ENCODE data around the gene GDPGP1.

GDPGP1 gene

DNA sequence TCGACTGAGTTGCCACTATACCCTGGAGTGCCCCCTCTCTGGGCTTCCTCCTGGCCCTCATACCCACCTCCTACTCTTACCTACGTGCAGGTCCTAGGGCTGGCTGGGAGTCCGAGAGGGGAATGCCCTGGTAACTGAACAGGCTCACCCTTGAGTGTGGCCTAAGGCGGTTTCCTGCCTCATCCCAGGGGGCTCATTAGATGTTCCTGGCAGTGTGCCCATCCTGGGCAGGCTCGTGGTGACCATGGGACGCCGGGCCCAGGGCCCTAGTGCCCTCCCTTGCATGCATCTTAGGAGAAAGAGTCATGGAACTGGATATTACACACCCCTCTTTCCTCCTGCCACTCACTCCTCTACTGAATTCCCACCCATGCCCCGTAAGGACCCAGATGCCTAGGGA lies 30.1 kb upstream of the GDPGP1 start:
- peak; percentile 67 for DNase-seq (ENCODE audit: low read depth, low spot score)

DNA sequence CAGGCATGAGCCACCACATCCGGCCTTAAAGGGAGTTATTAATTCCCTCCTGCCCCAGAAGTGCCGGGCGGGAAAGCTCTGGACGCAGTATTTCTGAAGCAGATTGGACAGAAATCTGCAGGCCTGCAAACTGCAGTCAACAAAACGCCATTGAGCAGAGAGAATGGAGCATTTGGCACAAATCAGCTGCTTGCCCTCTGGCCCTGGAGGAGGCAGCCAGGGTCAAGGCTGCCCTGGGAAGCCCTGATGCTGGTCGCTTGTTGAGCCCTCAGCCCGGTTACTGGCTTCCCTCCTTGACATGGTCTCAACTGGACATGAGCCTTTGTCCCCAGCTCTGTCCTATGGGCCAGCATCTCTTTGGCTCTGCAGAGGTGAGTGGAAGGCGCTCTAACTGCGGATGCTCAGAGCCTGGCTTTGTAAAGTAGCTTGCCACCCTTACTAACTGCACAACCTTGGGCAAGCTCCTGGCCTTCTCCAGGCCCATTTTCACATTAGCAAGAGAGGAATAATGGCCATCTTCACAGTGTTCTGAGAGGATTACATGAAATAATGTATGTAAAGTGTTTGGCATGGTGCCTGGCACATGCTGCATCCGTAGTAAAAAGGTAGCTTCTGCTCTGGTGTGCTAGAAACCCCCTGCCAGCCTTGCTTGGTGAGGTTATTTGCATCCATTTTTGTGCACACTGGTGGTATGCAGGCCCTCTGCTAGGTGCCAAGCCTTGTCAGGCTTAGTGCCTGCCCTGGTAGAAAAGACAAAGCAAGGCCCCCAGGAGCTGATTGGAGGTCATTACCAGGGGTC lies 28.8 kb upstream of the GDPGP1 start:
- DNase-seq (ENCODE audit: low read depth, low spot score), result no peak

DNA sequence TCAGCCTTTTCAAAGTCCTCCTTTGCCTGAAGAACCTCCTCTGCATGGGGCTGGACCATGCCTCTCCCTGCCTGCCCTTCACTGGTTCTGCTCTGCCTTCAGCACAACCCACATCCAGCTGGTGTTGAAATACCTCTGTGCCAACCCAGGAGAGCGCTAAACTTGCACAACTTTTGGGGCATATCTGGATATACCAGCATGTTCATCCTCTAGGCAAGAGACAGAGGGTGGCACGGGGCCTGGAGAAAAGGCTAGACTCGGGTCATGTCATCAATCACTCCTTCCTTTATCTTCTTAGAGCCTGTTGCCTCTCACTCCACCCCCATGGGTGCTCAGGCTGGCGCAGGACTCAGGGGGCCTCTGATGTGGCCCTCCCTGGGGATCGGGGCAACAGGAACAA lies 28.1 kb upstream of the GDPGP1 start:
- no peak for DNase-seq (ENCODE audit: low read depth, low spot score)

DNA sequence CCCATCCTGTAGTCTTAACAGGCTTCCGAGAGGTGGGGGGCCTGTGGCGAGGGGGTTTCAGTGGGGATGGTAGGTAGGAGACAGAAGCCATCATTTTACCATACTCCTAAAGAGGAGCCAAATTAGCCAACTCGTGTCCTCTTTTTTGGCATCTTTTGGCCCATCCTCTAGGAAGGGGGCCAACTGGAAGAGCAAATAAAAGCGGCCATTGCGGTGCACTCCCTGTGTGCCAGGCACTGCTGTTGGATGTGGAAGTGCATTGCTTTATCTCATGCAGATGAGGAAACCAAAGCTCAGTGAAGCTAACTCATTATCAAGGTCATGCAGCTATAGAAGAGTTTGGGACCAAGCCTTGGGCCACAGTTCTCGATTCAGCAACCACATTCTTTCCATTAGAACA lies 26.8 kb upstream of the GDPGP1 start:
- no peak for DNase-seq (ENCODE audit: low read depth, low spot score)

DNA sequence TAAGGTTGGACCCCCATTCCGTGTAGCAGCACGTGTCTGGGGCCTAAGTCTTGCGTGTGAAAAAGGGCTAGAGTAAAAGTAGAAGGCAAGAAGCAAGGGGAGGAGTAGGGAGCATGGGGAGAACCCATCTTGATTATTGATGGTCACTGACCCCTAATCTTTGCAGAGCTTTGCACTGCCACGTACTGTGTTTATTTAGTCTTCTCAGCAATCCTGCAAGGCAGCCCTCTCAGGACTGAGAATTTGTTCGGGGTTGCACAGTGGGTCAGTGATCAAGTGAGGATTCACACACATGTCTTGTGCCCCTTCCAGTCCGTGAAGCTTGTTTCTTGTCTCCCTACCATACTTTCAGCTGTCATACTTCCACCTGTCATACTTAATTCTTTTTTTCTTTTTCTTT lies 25.7 kb upstream of the GDPGP1 start:
- DNase-seq (ENCODE audit: low read depth, low spot score), result no peak

GRCh38 chr15:90209591-90209990 lies 24.4 kb upstream of the GDPGP1 start:
- DNase-seq (ENCODE audit: low read depth, low spot score), result no peak

DNA sequence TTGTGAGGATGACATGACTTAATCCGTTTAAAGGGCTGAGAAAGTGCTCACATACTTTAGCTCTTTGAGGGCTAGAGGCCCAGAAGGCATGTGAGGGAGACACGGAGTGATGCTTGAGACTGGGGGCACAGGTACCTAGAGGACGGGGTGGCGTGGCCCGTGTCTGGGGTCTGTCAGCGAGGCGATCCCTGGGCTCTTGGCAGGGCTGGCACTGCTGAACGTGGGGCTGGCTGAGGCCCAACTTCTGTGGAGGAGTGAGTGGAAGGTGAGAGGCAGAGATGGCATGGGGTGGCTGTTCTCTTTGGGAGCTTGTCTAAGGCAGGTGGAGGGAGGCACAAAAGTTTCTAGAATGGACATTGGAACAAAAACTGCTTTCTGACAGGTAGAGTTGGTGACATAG lies 23.4 kb upstream of the GDPGP1 start:
- no peak for DNase-seq (ENCODE audit: low read depth, low spot score)

- DNase-seq (ENCODE audit: low read depth, low spot score), result no peak
Observed at GRCh38 chr15:90211009-90211408, 23.0 kb upstream of the GDPGP1 start.

GRCh38 chr15:90211440-90212143 lies 22.4 kb upstream of the GDPGP1 start:
- peak; percentile 67 for DNase-seq (ENCODE audit: low read depth, low spot score)

DNA sequence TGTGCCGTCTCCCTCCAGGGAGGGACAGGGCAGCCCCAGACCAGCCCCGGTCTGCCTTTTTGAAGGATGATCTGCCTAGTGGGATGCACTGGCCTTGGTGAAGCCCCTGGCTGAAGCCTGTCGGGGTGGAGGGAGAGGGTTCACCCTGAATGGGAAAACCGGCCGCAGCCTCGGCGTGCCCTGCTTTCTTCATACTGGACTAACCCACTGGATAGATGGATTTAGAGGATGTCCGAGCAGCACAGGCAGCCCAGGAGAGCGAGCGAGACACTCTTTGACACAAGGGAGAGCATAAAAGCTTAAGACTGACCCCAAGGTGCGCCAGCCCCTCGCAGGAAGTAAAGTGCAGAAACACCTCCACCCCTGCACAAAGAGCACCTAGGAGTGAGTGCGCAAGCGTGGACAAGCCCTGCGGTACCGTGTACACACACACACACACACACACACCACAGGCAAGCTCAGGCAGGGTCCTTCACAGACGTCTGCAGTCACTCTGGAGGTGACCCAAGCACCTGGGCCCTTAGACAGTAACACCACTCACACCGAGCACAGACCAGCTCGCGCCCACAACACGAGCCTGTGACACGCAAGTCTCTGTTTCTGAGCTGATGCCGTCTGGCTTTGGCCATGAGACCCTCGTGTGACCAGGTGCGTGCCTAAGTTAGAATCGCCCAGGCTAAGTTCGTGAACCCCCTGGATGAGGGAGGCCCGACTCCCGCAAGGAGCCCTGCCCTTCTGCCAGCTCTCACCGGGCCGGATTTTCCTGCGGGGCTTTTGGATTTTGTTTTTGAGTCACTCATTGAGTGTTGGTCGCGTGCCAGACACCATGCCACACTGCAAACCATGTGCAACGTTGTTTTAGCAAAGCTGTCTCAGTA lies 21.5 kb upstream of the GDPGP1 start:
- DNase-seq (ENCODE audit: low read depth, low spot score), result no peak

- DNase-seq (ENCODE audit: low read depth, low spot score), result no peak
Observed at GRCh38 chr15:90213122-90213817, 20.7 kb upstream of the GDPGP1 start.

GRCh38 chr15:90213818-90214204 lies 20.2 kb upstream of the GDPGP1 start:
- DNase-seq (ENCODE audit: low read depth, low spot score), result no peak

- DNase-seq (ENCODE audit: low read depth, low spot score), result no peak
Observed at GRCh38 chr15:90214553-90215196, 19.3 kb upstream of the GDPGP1 start.

- DNase-seq (ENCODE audit: low read depth, low spot score), result no peak
Observed at GRCh38 chr15:90217671-90218394, 16.2 kb upstream of the GDPGP1 start.

DNA sequence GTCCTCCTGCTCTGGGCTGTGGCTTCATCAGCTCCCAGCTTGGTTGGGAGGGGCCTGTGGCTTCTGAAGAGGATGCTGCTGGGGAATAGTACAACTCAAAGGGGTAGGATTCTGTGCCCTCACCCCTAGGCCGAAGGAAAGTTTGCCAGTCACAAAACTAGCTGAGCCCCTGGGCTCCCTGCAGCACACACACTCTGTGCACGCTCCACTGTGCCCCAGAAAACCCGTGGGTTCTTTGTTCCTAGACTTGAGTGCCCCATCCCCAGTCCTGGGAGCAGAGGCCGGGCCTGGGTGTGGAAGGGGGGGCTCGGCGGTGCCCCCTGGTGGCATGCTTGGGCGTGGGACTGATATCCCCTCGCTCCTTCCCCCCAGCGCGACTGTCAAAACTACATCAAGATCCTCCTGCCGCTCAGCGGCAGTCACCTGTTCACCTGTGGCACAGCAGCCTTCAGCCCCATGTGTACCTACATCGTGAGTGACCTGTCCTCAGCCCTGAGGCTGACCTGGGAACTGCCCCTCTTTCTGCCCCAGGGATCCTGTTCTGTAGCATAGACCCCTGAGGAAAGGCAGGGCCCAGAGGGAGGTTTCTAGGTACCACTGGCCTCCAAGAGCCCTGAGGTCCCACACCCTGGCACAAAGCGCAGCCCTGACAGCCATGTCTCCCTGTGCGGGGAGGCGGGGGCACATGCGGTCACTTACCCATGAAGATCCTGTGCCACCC lies 14.4 kb upstream of the GDPGP1 start:
- DNase-seq (ENCODE audit: low read depth, low spot score), result peak; percentile 53

- peak; percentile 87 for DNase-seq (ENCODE audit: low read depth, low spot score)
Observed at GRCh38 chr15:90221246-90221900, 12.6 kb upstream of the GDPGP1 start.

GRCh38 chr15:90222547-90222946 lies 11.5 kb upstream of the GDPGP1 start:
- DNase-seq (ENCODE audit: low read depth, low spot score), result no peak

DNA sequence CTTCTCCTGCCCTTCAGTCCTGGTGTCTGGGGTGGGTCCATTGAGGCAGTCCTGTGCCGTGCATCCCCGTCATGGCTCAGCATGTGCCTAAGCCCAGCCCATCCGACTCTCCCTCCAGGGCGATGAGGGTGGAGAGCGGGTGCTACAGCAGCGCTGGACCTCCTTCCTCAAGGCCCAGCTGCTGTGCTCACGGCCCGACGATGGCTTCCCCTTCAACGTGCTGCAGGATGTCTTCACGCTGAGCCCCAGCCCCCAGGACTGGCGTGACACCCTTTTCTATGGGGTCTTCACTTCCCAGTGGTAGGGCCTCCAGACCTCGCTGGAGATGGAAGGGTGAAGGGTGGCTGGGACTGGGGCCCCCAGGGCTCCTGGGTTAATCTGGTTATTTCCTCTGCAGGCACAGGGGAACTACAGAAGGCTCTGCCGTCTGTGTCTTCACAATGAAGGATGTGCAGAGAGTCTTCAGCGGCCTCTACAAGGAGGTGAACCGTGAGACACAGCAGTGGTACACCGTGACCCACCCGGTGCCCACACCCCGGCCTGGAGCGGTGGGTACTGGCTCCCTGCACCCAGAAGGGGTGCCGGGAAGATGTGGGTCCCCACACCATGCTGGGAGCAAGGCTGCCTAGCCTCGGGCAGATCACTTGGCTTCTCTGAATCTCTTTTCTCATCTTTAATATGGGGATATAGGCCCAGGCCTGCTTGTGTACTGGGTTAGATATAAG lies 10.4 kb upstream of the GDPGP1 start:
- no peak for DNase-seq (ENCODE audit: low read depth, low spot score)

DNA sequence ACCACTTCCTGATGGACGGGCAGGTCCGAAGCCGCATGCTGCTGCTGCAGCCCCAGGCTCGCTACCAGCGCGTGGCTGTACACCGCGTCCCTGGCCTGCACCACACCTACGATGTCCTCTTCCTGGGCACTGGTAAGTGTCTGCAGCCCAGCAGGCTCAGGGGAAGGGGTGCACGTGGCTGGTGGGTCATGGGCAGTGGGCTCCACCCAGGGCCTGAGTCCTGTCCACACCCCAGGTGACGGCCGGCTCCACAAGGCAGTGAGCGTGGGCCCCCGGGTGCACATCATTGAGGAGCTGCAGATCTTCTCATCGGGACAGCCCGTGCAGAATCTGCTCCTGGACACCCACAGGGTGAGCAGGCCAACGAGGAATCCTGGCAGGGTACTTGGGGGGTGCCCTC lies 9.0 kb upstream of the GDPGP1 start:
- no peak for DNase-seq (ENCODE audit: low read depth, low spot score)

Measured in astrocyte of the hippocampus (primary cell).